Nephron progenitor cell (in vitro differentiated cells): Measurements from ENCODE around the gene WDR44.

Experiments used
- DNase-seq: peaks from one replicate; pipeline ENCODE4 v3.0.0; 2021
- H3K27ac Mint-ChIP-seq: 2 replicates; pipeline ENCODE4 v1.8.0; 2021; ENCODE audit warnings: mild to moderate bottlenecking, moderate library complexity, mixed read lengths
- H3K27me3 Mint-ChIP-seq: 2 replicates; pipeline ENCODE4 v1.8.0; 2021; ENCODE audit warnings: mild to moderate bottlenecking, low read depth, mixed read lengths; ENCODE audit not compliant: poor library complexity
- H3K36me3 Mint-ChIP-seq: 2 replicates; pipeline ENCODE4 v1.8.0; 2021; ENCODE audit warnings: low read depth, mixed read lengths
- H3K4me1 Mint-ChIP-seq: 2 replicates; pipeline ENCODE4 v1.8.0; 2021; ENCODE audit warnings: mixed read lengths
- H3K4me3 Mint-ChIP-seq: 2 replicates; pipeline ENCODE4 v1.8.0; 2021; ENCODE audit warnings: mild to moderate bottlenecking, moderate library complexity, mixed read lengths
- H3K9me3 Mint-ChIP-seq: 2 replicates; pipeline ENCODE4 v1.8.0; 2021; ENCODE audit warnings: mild to moderate bottlenecking, moderate library complexity, mixed read lengths
- TF ChIP-seq, protein P1 (sequence below): fragments of 200-600 bp; sonication (generic); IDR thresholded peaks from 2 replicates; pipeline ENCODE4 v1.5.0; 2021; ENCODE audit warnings: antibody characterized with exemption

The WDR44 gene

DNA sequence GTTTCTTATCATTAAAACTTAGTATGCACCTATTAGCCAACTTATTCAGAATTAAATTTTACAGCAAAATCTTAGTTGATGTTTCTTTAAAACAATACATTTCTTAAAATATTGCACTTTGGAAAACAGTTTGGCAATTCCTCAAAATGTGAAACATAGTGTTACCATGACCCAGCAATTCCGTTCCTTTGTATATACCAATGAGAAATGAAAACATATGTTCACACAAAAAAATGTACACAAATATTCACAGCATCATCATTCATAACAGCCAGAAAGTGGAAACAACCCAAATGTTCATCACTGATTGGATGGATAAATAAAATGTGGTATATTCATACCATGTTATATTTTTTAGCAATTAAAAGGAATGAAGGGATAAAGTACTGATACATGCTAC lies 50.2 kb downstream of the WDR44 start:
- no peaks in the 10 kb centered on the region for H3K9me3 Mint-ChIP-seq
- no peaks in the 10 kb centered on the region for H3K4me1 Mint-ChIP-seq
- H3K36me3 Mint-ChIP-seq, result peaks cover 42% of the 10 kb centered on the region
- peak overlapping the region; percentile 66 for H3K27ac Mint-ChIP-seq
- no peaks in the 10 kb centered on the region for H3K27me3 Mint-ChIP-seq
- no peak for DNase-seq
- H3K4me3 Mint-ChIP-seq, result no peak overlapping the region
- TF ChIP-seq, protein P1, sequence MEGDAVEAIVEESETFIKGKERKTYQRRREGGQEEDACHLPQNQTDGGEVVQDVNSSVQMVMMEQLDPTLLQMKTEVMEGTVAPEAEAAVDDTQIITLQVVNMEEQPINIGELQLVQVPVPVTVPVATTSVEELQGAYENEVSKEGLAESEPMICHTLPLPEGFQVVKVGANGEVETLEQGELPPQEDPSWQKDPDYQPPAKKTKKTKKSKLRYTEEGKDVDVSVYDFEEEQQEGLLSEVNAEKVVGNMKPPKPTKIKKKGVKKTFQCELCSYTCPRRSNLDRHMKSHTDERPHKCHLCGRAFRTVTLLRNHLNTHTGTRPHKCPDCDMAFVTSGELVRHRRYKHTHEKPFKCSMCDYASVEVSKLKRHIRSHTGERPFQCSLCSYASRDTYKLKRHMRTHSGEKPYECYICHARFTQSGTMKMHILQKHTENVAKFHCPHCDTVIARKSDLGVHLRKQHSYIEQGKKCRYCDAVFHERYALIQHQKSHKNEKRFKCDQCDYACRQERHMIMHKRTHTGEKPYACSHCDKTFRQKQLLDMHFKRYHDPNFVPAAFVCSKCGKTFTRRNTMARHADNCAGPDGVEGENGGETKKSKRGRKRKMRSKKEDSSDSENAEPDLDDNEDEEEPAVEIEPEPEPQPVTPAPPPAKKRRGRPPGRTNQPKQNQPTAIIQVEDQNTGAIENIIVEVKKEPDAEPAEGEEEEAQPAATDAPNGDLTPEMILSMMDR, result no peak

DNA sequence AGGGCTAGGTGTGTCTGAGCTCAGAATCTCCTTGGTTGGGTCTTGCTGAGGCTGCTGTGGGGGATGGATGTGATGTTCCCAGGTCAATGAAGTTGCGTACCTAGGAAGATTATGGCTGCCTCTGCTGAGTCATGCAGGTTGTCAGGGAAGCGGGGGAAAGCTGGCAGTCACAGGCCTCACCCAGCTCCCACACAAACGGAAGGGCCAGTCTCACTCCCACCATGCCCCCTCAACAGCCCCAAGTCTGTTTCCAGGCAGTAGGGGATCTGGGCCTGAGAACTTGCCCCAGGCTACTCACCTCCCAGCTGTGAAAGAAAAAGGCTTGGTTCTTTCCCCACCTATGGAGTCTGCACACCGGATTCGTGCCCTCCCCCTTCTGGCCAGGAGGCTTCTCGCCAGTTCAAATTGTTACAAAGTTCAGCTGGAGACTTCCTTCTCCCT lies 72.9 kb downstream of the WDR44 start:
- Mint-ChIP-seq H3K27me3 (no peaks in the 10 kb centered on the region), H3K4me3 (no peak overlapping the region), H3K36me3 (peaks cover 63% of the 10 kb centered on the region), H3K9me3 (peaks cover 16% of the 10 kb centered on the region), H3K4me1 (peaks cover 16% of the 10 kb centered on the region), H3K27ac (peak overlapping the region; percentile 82)
- TF ChIP-seq, protein P1, result no peak
- DNase-seq, result no peak

DNA sequence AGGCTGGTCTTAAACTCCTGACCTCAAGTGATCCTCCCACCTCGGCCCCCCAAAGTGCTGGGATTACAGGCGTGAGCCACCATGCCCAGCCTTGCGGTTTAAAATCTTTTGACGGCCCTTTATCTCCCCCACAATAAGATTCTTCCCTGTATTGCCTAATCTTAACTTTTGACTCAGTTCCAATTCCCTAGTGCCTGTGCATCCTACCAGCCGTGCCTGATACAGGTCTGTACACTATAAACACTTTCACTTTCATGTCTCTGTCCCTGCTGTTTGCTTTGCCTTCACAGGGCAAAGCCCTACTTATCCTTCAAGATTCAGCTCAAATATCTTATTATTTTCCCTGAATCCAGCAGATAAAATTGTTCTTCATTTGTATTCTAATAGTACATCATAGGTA lies 74.6 kb downstream of the WDR44 start:
- no peak for DNase-seq
- TF ChIP-seq, protein P1, result no peak
- peaks cover 54% of the 10 kb centered on the region for H3K36me3 Mint-ChIP-seq
- peaks cover 16% of the 10 kb centered on the region for H3K4me1 Mint-ChIP-seq
- H3K27me3 Mint-ChIP-seq, result no peaks in the 10 kb centered on the region
- peaks cover 13% of the 10 kb centered on the region for H3K9me3 Mint-ChIP-seq
- H3K4me3 Mint-ChIP-seq, result no peak overlapping the region
- peak overlapping the region; percentile 17 for H3K27ac Mint-ChIP-seq

DNA sequence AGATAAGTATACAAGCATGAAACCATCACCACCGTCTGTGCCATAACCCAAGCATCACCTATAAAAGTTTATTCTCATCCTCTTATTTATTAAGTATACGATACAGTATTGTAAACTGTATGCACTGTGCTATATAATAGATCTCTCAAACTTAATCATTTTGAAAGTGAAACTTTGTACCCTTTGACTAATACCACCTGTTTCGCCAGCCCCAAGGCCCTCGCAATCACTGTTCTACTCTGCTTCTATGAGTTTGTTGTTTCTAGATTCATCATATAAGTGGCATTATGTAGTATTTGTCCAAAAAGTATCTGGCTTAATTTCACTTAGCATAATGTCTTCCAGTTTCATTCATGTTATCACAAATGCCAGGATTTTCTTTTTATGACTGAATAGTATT lies 77.7 kb downstream of the WDR44 start:
- Mint-ChIP-seq H3K9me3 (peaks cover 3% of the 10 kb centered on the region), H3K4me1 (peaks cover 16% of the 10 kb centered on the region), H3K36me3 (peaks cover 32% of the 10 kb centered on the region), H3K4me3 (no peak overlapping the region), H3K27ac (no peak overlapping the region), H3K27me3 (peaks cover 3% of the 10 kb centered on the region)
- no peak for DNase-seq
- TF ChIP-seq, protein P1, result no peak

DNA sequence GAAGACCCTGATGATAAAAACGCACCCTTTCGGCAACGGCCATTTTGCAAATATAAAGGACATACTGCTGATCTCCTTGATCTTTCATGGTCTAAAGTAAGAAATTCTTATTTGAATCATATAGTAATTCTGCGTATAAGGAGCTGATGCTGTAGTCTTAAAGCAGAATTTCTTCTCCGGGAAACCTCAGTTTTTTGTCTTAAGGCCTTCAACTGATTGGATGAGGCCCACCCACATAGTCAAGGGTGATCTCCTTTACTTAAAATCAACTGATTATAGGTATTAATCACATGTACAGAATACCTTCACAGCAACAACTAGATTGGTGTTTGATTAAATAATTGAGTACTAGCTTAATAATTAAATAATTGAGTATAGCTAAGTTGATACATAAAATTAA lies 86.9 kb downstream of the WDR44 start:
- Mint-ChIP-seq H3K27ac (no peak overlapping the region), H3K9me3 (peaks cover 9% of the 10 kb centered on the region)

DNA sequence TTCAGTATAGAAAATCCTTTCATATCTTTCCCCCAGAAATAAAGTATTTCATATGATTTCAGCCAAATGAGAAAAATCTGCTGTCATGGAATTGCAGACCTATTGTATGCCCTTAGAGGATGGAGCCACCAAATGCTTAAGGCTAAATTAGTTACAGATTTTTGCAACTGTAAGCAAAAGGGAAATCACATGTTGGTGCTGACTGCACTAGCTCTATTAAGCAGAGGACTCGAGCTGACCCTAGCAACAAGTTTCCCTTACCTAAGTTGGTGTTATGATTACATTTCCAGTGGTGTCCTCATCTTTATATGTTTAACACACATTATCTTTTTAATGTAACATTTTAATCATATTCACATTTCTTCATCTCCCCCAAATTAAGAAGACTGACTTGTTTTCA lies 91.4 kb downstream of the WDR44 start:
- H3K36me3 Mint-ChIP-seq, result peaks cover 48% of the 10 kb centered on the region
- no peak overlapping the region for H3K27ac Mint-ChIP-seq
- H3K4me1 Mint-ChIP-seq, result no peaks in the 10 kb centered on the region
- no peak for DNase-seq
- TF ChIP-seq, protein P1, result no peak
- H3K4me3 Mint-ChIP-seq, result no peak overlapping the region
- H3K9me3 Mint-ChIP-seq, result no peaks in the 10 kb centered on the region
- no peaks in the 10 kb centered on the region for H3K27me3 Mint-ChIP-seq

More for the DNA sequence above, 86.9 kb downstream of the WDR44 start:
- TF ChIP-seq, protein P1, result no peak
- Mint-ChIP-seq H3K4me1 (no peaks in the 10 kb centered on the region), H3K27me3 (no peaks in the 10 kb centered on the region), H3K36me3 (peaks cover 57% of the 10 kb centered on the region), H3K4me3 (no peak overlapping the region)
- no peak for DNase-seq
